DND-41 (cell line): ENCODE data around the gene CREB3L1.

Source experiments
- ATAC-seq: fragments of 200-7000 bp; cut with Tn5 transposase; 3 replicates; pipeline ENCODE4 v1.9.1; 2021; ENCODE audit warnings: low read depth; ENCODE audit not compliant: insufficient read depth
- DNase-seq: peaks from one replicate; pipeline ENCODE4 v3.0.0-alpha.2; 2020
- H2AFZ ChIP-seq: 2 replicates; pipeline ENCODE4 v1.6.0; 2012; ENCODE audit warnings: low read depth, low read length
- H3K27ac ChIP-seq: 2 replicates; pipeline ENCODE4 v1.5.1; 2012; ENCODE audit warnings: low read length, inconsistent platforms
- H3K27me3 ChIP-seq: fragments of 200-600 bp; sonication (generic); 2 replicates; pipeline ENCODE4 v1.6.0; 2012; ENCODE audit warnings: low read length, mild to moderate bottlenecking, inconsistent platforms; ENCODE audit not compliant: insufficient read depth, poor library complexity
- H3K36me3 ChIP-seq: 2 replicates; pipeline ENCODE4 v1.5.1; 2012; ENCODE audit warnings: low read length, inconsistent platforms; ENCODE audit not compliant: insufficient read depth
- H3K4me1 ChIP-seq: 2 replicates; pipeline ENCODE4 v1.5.1; 2012; ENCODE audit warnings: mild to moderate bottlenecking, low read length; ENCODE audit not compliant: insufficient read depth
- H3K4me2 ChIP-seq: 2 replicates; pipeline ENCODE4 v1.6.0; 2012; ENCODE audit warnings: mild to moderate bottlenecking, moderate library complexity, low read length, inconsistent platforms; ENCODE audit not compliant: insufficient read depth
- H3K4me3 ChIP-seq, 2 experiments: fragments of 200-600 bp in 1 of 2; shearing (Covaris generic) in 1 of 2; 2 replicates each; pipeline ENCODE4 v1.5.1; 2012 to 2016; ENCODE audit warnings: inconsistent platforms in 2 of 2, low read length in 2 of 2, mild to moderate bottlenecking in 2 of 2, low read depth in 1 of 2, moderate library complexity in 1 of 2
- H3K79me2 ChIP-seq: 2 replicates; pipeline ENCODE4 v1.6.0; 2012; ENCODE audit warnings: low read length, inconsistent platforms; ENCODE audit not compliant: insufficient read depth
- H3K9ac ChIP-seq: 2 replicates; pipeline ENCODE4 v1.6.0; 2012; ENCODE audit warnings: low read depth, mild to moderate bottlenecking, inconsistent platforms, low read length, moderate library complexity
- H3K9me3 ChIP-seq: 2 replicates; pipeline ENCODE4 v1.5.1; 2012; ENCODE audit warnings: low read length, moderate library complexity, mild to moderate bottlenecking, inconsistent platforms; ENCODE audit not compliant: insufficient read depth, severe bottlenecking
- H4K20me1 ChIP-seq: 2 replicates; pipeline ENCODE4 v1.6.0; 2012; ENCODE audit warnings: low read length; ENCODE audit not compliant: insufficient read depth
- EZH2 ChIP-seq: IDR thresholded peaks from 3 replicates; pipeline ENCODE4 v1.6.1; 2012; ENCODE audit warnings: borderline replicate concordance, low read depth, mild to moderate bottlenecking, moderate library complexity, low read length, inconsistent platforms; ENCODE audit not compliant: severe bottlenecking
- TF ChIP-seq, protein P1 (sequence below): IDR thresholded peaks from 2 replicates; pipeline ENCODE4 v1.5.1; 2012; ENCODE audit warnings: borderline replicate concordance, low read length, moderate library complexity, mild to moderate bottlenecking; ENCODE audit not compliant: poor library complexity, severe bottlenecking; ENCODE audit errors: extremely low read depth

The CREB3L1 gene

DNA sequence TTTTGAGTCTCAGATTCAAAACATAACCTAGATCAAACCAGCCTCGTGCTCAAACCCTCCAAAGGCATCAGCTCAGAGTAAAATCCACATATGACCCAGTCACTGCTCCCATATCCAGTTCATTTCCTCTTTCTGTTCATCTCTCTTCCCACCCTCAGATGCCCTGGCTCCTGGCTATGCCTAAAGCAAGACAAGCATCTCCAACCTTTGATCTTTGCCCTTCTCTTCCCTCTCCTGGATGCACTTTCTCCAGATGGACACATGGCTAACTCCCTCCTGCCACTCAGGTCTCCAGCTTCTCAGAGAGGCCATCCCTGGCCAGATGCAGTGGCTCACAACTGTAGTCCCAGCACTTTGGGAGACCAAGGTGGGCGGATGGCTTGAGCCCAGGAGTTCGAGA lies 14.3 kb upstream of the CREB3L1 start:
- Histone ChIP-seq H3K9me3 (no peaks in the 10 kb centered on the region), H2AFZ (no peak overlapping the region), H3K4me1 (no peaks in the 10 kb centered on the region), H3K36me3 (no peaks in the 10 kb centered on the region), H3K27ac (no peak overlapping the region), H3K27me3 (no peaks in the 10 kb centered on the region), H4K20me1 (no peaks in the 10 kb centered on the region), H3K79me2 (no peaks in the 10 kb centered on the region), H3K9ac (no peak overlapping the region), H3K4me3 (no peak overlapping the region), H3K4me2 (no peak overlapping the region)
- ATAC-seq = no peak
- TF ChIP-seq, protein P1, sequence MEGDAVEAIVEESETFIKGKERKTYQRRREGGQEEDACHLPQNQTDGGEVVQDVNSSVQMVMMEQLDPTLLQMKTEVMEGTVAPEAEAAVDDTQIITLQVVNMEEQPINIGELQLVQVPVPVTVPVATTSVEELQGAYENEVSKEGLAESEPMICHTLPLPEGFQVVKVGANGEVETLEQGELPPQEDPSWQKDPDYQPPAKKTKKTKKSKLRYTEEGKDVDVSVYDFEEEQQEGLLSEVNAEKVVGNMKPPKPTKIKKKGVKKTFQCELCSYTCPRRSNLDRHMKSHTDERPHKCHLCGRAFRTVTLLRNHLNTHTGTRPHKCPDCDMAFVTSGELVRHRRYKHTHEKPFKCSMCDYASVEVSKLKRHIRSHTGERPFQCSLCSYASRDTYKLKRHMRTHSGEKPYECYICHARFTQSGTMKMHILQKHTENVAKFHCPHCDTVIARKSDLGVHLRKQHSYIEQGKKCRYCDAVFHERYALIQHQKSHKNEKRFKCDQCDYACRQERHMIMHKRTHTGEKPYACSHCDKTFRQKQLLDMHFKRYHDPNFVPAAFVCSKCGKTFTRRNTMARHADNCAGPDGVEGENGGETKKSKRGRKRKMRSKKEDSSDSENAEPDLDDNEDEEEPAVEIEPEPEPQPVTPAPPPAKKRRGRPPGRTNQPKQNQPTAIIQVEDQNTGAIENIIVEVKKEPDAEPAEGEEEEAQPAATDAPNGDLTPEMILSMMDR = no peak
- DNase-seq = no peak

DNA sequence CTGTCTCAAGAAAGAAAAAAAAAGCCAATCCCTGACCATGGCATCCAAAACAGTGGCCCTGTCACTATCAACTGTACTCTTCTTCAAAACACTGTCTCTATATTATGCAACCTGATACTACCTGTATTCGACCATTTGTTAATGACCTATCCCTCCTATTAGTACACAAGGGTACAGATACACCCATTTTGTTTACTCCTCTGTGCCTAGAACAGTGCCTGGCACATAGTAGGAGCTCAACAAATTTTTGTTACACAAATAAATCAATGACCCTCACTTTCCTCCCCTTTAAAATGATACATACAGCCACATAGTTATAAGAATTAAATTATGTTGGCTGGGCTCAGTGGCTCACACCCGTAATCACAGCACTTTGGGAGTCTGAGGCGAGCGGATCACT lies 13.4 kb upstream of the CREB3L1 start:
- DNase-seq (no peak), ATAC-seq (no peak)
- H3K4me2 ChIP-seq = no peak overlapping the region
- H3K27me3 ChIP-seq = no peaks in the 10 kb centered on the region
- H3K27ac ChIP-seq = no peak overlapping the region
- no peaks in the 10 kb centered on the region for H3K36me3 ChIP-seq
- H3K4me1 ChIP-seq = no peaks in the 10 kb centered on the region
- H3K79me2 ChIP-seq = no peaks in the 10 kb centered on the region
- no peaks in the 10 kb centered on the region for H4K20me1 ChIP-seq
- no peak overlapping the region for H3K4me3 ChIP-seq
- H3K9ac ChIP-seq = no peak overlapping the region
- no peaks in the 10 kb centered on the region for H3K9me3 ChIP-seq
- no peak for TF ChIP-seq EZH2
- TF ChIP-seq, protein P1 = no peak
- H2AFZ ChIP-seq = no peak overlapping the region

DNA sequence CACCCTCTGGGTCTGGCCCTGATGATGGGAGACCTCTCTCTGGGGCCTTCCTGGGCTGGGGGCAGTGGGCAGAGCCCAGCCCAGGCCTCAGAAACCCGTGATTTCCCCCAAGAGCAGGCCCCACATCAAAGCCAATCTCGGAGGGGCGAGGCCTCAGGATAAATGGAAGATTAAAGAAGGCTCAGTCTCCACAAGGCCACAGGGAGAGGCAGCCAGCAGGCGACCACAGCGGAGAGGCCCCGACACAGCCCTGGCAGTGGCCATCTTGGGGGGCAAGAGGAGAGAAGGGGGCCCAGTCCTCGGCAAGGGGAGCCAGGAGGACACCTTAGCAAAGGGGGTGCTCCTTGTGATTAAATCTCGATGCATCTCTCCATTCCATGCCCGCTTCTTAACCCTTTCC lies 12.5 kb upstream of the CREB3L1 start:
- Histone ChIP-seq H3K4me3 (no peak overlapping the region), H3K27ac (no peak overlapping the region), H4K20me1 (no peaks in the 10 kb centered on the region), H3K36me3 (no peaks in the 10 kb centered on the region), H3K4me1 (no peaks in the 10 kb centered on the region), H2AFZ (no peak overlapping the region), H3K9ac (no peak overlapping the region), H3K4me2 (no peak overlapping the region), H3K9me3 (no peaks in the 10 kb centered on the region), H3K27me3 (no peaks in the 10 kb centered on the region), H3K79me2 (no peaks in the 10 kb centered on the region)
- no peak for ATAC-seq
- no peak for TF ChIP-seq EZH2
- TF ChIP-seq, protein P1 = no peak
- no peak for DNase-seq

GRCh38 chr11:46265764-46266163 lies 11.7 kb upstream of the CREB3L1 start:
- H3K4me2 ChIP-seq = no peak overlapping the region
- H3K36me3 ChIP-seq = no peaks in the 10 kb centered on the region
- no peaks in the 10 kb centered on the region for H3K79me2 ChIP-seq
- no peak overlapping the region for H3K27ac ChIP-seq
- no peak overlapping the region for H3K4me3 ChIP-seq
- no peak overlapping the region for H3K9ac ChIP-seq
- H4K20me1 ChIP-seq = no peaks in the 10 kb centered on the region
- H2AFZ ChIP-seq = no peak overlapping the region
- no peaks in the 10 kb centered on the region for H3K27me3 ChIP-seq
- no peak for TF ChIP-seq EZH2
- TF ChIP-seq, protein P1 = no peak
- DNase-seq (no peak), ATAC-seq (no peak)
- no peaks in the 10 kb centered on the region for H3K9me3 ChIP-seq
- H3K4me1 ChIP-seq = no peaks in the 10 kb centered on the region
